ENCODE data around the gene PACSIN3.
A peak's percentile ranks its signal among the peaks of the same experiment; 100 is the strongest.

Gene PACSIN3
- total RNA-seq, result 0.13 to 6.0 (median 2.8) reads per million in 9 experiments

DNA sequence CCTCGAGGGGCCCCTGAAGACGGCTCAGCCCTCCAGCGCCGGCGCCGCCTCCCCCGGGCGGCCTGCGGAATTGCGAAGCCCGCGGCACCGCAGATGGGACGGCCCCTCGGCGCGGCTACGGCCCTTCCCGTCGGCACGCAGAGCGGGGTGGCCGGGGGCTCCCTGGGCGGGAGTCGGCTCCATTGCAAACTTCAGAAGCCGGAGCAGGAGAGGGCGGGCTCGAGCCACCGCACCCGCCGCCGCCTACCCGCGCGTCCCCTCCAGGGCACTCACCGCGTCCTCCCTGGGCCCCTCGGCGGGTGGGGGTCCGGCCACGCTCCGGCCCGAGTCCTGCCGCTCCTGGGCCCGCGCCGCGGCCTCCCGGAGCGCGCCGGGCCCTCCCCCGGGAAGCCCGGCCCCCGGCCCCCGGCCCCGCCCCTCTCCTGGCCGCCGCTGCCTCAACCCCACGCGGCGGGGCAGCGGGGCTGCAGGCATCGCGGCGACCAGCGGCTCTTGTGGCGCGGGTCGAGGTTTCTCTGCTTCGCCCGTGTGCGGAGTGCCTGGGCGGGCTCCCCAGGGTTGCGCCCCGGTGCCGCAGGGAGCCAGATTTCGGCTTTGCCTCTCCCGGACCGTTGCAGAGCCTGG is at the start of gene PACSIN3:
PACSIN3 (minus strand) TSS at position 359 of the 624 bp plus-strand sequence. CDS start 3,707 bp downstream, outside the sequence.
- H3K27ac Mint-ChIP-seq, result no peak within 1 kb of the TSS
- H3K4me3 Mint-ChIP-seq, result peak within 1 kb of the TSS; percentile 74 to 77
- no peaks in the 10 kb centered on the region for H3K9me3 Mint-ChIP-seq
- ATAC-seq (replicated peaks), result peak; percentile 74
- peaks cover 4% of the 10 kb centered on the region in 2 donors for H3K4me1 Mint-ChIP-seq (ENCODE audit: low read depth in 2 of 2)
- peaks cover 7% of the 10 kb centered on the region for H3K36me3 Mint-ChIP-seq (ENCODE audit: insufficient read depth)
- H3K27me3 Mint-ChIP-seq, result peaks cover 23 to 52% of the 10 kb centered on the region in 2 donors
- DNase-seq, result peak in 1 of 3 experiments; percentile 21

DNA sequence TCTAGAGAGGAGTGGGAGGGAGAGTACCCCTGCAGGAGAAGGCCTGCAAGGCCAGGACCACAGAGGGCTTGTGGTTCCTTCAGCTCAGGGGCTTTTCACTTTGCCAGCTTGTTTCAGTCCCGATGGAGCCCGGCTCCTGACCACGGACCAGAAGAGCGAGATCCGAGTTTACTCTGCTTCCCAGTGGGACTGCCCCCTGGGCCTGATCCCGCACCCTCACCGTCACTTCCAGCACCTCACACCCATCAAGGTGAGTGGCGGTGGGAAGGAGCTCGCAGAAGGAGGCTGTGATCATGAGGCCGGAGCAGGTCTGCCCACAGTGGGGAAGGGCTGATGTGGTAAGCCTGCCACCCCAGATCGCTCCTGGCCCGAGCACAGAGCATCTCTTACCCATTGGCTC is 48.9 kb upstream of the PACSIN3 start:
- H3K36me3 Mint-ChIP-seq (ENCODE audit: insufficient read depth), result peaks cover 32% of the 10 kb centered on the region
- no peaks in the 10 kb centered on the region for H3K27me3 Mint-ChIP-seq
- peaks cover 6 to 8% of the 10 kb centered on the region in 2 donors for H3K4me1 Mint-ChIP-seq (ENCODE audit: low read depth in 2 of 2)
- peak overlapping the region in 1 of 2 donors; percentile 17 for H3K4me3 Mint-ChIP-seq
- H3K27ac Mint-ChIP-seq, result peak overlapping the region; percentile 76 to 82
- ATAC-seq (replicated peaks) (no peak), DNase-seq (no peak)
- no peaks in the 10 kb centered on the region for H3K9me3 Mint-ChIP-seq

DNA sequence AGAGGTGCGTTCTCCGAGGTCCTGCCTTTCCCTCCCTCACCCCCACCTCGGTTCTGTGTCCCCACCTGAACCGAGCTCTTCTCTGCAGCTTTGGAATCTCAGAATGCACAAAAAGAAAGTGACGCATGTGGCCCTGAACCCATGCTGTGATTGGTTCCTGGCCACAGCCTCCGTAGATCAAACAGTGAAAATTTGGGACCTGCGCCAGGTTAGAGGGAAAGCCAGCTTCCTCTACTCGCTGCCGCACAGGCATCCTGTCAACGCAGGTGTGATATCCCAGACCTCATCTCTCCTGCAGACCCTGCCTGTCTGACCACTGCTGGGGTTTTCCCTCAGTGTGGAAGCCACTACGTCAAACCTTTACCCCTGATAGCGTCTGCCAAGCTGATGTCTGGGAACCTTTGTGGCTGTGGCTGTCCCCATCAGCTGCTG is 48.5 kb upstream of the PACSIN3 start:
- Mint-ChIP-seq H3K9me3 (no peaks in the 10 kb centered on the region), H3K27ac (peak overlapping the region; percentile 76 to 82), H3K4me3 (peak overlapping the region in 1 of 2 donors; percentile 17), H3K27me3 (no peaks in the 10 kb centered on the region), H3K4me1 (ENCODE audit: low read depth in 2 of 2) (peaks cover 6 to 8% of the 10 kb centered on the region in 2 donors), H3K36me3 (ENCODE audit: insufficient read depth) (peaks cover 28% of the 10 kb centered on the region)
- ATAC-seq (replicated peaks) (peak; percentile 95), DNase-seq (peak; percentile 39 to 44 (median 39))

DNA sequence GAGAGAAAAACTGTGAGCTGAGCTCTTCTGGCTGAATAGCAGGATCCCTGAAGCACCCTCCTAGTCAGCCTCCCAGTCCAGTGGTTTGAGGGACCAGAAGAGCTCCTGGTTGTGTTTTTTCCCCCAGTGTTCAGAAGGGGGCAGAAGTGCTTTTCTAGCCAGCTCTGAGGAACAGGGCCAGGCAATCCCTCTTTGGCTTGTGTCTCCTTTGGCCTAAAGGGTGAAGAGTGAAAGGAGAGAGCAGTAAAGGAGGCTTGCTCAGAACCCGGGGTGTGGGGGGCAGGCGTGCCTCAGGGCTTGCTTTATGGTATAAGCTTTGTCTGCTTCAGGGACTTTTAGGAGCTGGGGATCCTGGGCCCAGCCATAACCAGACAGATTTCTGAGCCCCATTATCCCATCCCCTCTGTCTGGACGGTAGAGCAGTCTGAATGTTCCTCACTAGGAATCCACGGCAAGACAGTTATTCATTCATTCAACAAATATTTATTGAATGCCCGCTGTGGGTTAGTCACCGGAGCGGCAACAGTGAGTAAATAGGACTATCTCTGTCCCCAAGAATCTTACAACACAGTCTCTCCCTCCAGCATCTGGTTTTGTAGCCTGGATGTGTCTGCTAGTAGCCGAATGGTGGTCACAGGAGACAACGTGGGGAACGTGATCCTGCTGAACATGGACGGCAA is 47.9 kb upstream of the PACSIN3 start:
- Mint-ChIP-seq H3K27me3 (no peaks in the 10 kb centered on the region), H3K4me1 (ENCODE audit: low read depth in 2 of 2) (peaks cover 6 to 8% of the 10 kb centered on the region in 2 donors), H3K27ac (peak overlapping the region; percentile 76 to 82), H3K9me3 (no peaks in the 10 kb centered on the region), H3K36me3 (ENCODE audit: insufficient read depth) (peaks cover 23% of the 10 kb centered on the region), H3K4me3 (peak overlapping the region in 1 of 2 donors; percentile 17)
- ATAC-seq (replicated peaks) (no peak), DNase-seq (no peak)

DNA sequence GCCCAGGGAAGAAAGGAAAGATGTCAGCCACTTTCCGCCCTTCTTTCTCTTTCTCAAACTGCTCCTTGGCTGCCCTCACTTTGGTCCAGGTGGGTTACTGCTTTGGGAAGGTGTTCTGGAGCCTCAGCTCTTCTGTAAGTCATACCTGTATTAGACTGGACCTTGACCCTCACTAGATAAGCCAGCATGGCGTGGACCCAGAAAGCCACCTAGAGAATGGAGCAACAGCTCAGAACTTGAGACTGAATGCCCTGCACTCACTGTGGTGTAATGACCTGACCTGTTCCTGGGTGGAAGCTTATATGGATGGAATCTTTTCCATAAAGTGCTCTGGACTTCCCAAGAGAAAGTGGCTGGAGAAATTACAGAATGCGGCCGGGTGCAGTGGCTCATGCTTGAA is 46.8 kb upstream of the PACSIN3 start:
- Mint-ChIP-seq H3K27me3 (no peaks in the 10 kb centered on the region), H3K27ac (no peak overlapping the region), H3K36me3 (ENCODE audit: insufficient read depth) (peaks cover 23% of the 10 kb centered on the region), H3K4me1 (ENCODE audit: low read depth in 2 of 2) (peaks cover 6 to 8% of the 10 kb centered on the region in 2 donors), H3K4me3 (no peak overlapping the region), H3K9me3 (no peaks in the 10 kb centered on the region)
- DNase-seq (no peak), ATAC-seq (replicated peaks) (no peak)

DNA sequence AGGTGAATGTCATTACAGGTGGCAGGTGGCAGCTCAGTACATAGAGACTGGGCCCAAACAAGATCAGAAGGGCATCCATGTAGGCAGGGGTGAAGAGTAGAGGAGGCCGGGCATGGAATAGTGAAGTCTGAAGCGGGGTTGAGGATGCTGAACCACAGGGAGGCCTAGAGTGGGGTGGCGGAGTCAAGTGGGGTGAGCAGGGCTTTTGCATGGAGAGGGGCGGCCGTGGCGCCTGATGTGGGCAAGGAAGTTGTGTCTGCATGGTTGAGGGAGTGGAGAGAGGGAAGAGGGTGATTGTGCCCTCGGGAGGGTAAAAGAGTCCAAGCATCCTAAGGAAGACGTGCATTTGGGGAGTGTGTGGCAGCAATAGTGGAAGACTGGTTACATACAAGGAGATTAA is 42.9 kb upstream of the PACSIN3 start:
- Mint-ChIP-seq H3K27ac (no peak overlapping the region), H3K36me3 (ENCODE audit: insufficient read depth) (peaks cover 31% of the 10 kb centered on the region), H3K4me3 (no peak overlapping the region), H3K4me1 (ENCODE audit: low read depth in 2 of 2) (peaks cover 3 to 4% of the 10 kb centered on the region in 2 donors), H3K9me3 (no peaks in the 10 kb centered on the region), H3K27me3 (no peaks in the 10 kb centered on the region)
- DNase-seq (no peak), ATAC-seq (replicated peaks) (no peak)

DNA sequence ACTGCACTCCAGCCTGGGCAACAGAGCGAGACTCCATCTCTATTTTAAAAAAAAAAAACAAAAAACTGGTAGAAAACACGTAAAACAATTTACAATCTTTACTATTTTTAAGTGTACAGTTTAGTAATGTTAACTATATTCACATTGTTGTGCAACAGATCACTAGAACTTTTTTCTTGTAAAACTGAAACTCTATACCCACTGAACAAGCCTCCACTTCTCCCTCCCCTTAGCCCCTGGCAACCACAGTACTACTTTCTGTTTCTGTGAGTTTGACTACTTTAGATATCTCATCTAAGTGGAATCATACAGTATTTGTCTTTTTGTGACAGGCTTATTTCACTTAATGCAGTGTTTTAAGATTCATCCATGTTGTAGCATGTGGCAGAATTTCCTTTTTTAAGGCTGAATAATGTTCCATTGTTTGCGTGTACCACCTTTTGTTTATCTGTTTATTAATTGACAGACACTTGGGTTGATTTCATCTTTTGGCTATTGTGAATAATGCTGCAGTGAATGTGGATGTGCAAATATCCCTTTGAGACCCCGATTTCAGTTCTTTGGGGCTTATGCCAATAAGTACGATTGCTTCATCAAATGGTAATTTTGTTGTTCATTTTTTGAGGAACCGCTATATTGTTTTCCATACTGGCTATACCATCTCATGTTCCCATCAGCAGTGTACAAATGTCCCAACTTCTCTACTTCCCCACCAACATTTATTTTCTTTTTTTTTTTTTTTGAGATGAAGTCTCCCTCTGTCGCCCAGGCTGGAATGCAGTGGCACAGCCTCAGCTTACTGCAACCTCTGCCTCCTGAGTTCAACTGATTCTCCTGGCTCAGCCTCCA is 39.5 kb upstream of the PACSIN3 start:
- Mint-ChIP-seq H3K4me1 (ENCODE audit: low read depth in 2 of 2) (peaks cover 3 to 4% of the 10 kb centered on the region in 2 donors), H3K4me3 (peak overlapping the region in 1 of 2 donors; percentile 15), H3K9me3 (no peaks in the 10 kb centered on the region), H3K27me3 (no peaks in the 10 kb centered on the region), H3K36me3 (ENCODE audit: insufficient read depth) (peaks cover 48% of the 10 kb centered on the region), H3K27ac (peak overlapping the region; percentile 74 to 78)
- ATAC-seq (replicated peaks), result peak; percentile 48
- no peak for DNase-seq

DNA sequence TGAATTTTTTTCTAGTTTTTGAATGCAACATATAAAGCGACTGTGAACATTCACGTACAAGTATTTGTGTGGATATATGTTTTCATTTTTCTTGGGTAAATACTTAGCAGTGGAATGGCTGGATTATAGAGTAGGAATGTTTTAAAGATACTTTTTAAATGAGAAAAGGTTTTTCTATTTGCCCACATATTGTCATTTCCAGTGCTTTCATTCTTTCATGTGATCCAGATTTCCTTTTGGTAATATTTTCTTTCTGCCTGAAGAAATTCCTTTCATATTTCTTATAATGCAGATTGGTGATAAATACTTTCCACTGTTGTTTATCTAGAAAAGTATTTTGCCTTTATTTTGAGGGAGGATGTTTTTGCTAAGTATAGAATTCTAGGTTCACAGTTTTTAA is 36.5 kb upstream of the PACSIN3 start:
- Mint-ChIP-seq H3K36me3 (ENCODE audit: insufficient read depth) (peaks cover 53% of the 10 kb centered on the region), H3K27ac (no peak overlapping the region), H3K9me3 (no peaks in the 10 kb centered on the region), H3K4me3 (no peak overlapping the region), H3K27me3 (no peaks in the 10 kb centered on the region), H3K4me1 (ENCODE audit: low read depth in 2 of 2) (peaks cover 11 to 19% of the 10 kb centered on the region in 2 donors)
- no peak for DNase-seq
- no peak for ATAC-seq (replicated peaks)

DNA sequence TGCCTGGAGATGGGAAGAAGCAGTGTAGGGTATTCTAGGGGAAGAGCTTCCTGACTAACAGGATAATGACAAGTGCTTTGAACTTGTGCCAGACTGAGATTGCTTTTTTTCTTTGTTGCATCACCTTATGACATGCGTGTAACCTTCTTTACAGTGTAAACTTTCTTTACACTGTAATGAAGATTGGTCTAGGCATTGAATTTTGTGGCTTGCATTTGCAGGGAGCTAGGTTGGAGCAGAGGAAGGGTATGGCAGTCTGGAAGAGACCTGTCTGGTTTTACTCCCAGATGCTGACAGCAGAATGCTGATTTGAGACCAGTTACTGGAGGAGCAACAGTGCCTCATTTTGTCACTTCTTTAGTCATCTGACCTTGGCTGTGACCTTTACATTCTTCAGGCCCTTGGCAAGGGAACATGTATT is 34.2 kb upstream of the PACSIN3 start:
- Mint-ChIP-seq H3K27me3 (no peaks in the 10 kb centered on the region), H3K36me3 (ENCODE audit: insufficient read depth) (peaks cover 40% of the 10 kb centered on the region), H3K4me1 (ENCODE audit: low read depth in 2 of 2) (peaks cover 24 to 29% of the 10 kb centered on the region in 2 donors), H3K9me3 (no peaks in the 10 kb centered on the region), H3K27ac (peak overlapping the region in 1 of 2 donors; percentile 9), H3K4me3 (no peak overlapping the region)
- ATAC-seq (replicated peaks) (no peak), DNase-seq (no peak)

DNA sequence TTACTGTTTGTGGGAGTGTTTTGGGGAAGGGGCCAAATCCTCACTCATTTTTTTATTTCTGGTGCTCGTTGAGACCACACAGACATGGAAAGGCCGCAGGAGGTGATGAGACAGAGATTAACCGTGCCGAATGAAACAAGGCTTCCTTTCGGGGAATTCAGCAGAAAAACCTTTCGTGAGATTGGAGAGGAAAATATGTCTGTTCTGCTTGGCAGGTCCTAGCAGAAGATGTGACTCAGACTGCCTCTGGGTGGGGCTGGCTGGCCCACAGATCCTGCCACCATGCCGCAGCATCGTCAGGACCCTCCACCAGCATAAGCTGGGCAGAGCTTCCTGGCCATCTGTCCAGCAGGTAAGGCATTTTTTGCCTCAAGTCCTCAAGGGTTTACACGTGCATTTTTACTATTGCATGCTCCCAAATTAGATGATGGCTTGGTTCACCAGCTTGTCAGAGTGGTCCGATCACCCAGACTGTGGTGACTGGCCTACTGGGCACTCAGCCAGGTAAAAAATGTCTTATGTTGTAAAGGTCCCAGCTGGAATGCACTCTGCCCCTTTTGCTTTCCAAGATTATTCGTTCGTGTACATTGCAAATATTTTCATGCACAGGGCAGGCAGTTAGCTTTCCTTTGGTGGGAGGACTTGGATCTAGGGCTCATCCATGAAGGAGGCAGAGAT is 30.0 kb upstream of the PACSIN3 start:
- Mint-ChIP-seq H3K27me3 (no peaks in the 10 kb centered on the region), H3K4me1 (ENCODE audit: low read depth in 2 of 2) (peaks cover 34 to 45% of the 10 kb centered on the region in 2 donors), H3K36me3 (ENCODE audit: insufficient read depth) (peaks cover 29% of the 10 kb centered on the region), H3K27ac (peak overlapping the region; percentile 96 to 98), H3K4me3 (peak overlapping the region; percentile 98 to 99), H3K9me3 (no peaks in the 10 kb centered on the region)
- no peak for ATAC-seq (replicated peaks)
- DNase-seq, result peak in 1 of 3 experiments; percentile 10

DNA sequence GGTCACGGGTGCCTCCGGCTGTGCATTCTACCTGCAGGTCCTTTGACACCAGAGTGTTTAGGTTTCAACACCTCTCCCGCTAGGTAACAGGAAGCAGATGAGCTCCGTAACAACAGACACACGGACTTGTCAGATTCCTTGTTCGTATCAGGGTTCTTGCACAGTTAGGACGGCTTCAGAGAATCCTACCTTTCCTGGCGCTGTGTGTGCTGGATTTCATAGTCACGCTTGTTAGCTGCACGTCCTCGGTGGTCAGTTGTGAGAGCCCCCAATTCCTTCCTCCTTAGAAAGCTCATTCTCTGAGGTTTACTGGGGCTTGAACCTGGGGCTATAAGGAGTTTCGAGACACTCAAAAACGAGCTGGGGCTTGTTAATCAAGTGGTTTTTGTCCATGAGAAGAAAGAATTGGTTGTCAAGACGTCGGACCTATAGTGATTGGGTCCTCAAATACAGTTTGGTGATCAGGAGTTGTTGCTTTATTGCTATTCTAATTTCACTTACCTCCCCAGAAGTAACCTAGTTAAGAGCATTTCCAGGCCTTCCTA is 29.2 kb upstream of the PACSIN3 start:
- Mint-ChIP-seq H3K4me3 (peak overlapping the region; percentile 98 to 99), H3K27me3 (no peaks in the 10 kb centered on the region), H3K36me3 (ENCODE audit: insufficient read depth) (peaks cover 29% of the 10 kb centered on the region), H3K9me3 (no peaks in the 10 kb centered on the region), H3K4me1 (ENCODE audit: low read depth in 2 of 2) (peaks cover 34 to 44% of the 10 kb centered on the region in 2 donors), H3K27ac (peak overlapping the region; percentile 96 to 98)
- DNase-seq (no peak), ATAC-seq (replicated peaks) (no peak)

DNA sequence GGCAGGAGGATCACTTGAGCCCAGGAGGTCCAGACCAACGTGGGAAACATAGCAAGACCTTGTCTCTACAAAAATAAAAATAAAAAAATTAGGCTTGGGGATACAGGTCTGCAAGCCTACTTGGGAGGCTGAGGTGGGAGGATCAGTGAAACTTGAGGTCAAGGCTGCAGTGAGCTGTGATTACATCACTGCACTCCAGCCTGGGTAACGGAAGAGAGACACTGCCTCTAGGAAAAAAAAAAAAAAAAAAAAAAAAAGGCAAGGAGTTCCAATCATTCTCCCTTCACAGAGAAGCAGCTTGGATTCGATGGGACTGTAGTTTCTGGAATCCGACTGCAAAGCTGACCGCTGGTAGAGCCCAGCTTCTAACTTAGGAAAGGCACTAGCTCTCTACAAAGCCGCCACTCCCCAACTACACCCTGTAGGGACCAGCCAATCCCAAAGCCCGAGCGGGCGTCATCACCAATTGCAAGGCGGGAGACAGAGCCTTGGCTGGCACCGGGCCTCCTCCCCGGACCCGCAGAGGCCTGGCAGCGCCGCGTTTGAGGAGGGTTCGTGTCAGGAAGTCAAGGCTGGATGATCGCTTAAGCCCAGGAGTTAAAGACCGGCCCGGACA is 27.8 kb upstream of the PACSIN3 start:
- Mint-ChIP-seq H3K4me1 (ENCODE audit: low read depth in 2 of 2) (peaks cover 34 to 39% of the 10 kb centered on the region in 2 donors), H3K9me3 (no peaks in the 10 kb centered on the region), H3K36me3 (ENCODE audit: insufficient read depth) (peaks cover 20% of the 10 kb centered on the region), H3K4me3 (peak overlapping the region; percentile 98 to 99), H3K27ac (peak overlapping the region; percentile 96 to 98), H3K27me3 (no peaks in the 10 kb centered on the region)
- peak; percentile 79 for ATAC-seq (replicated peaks)
- peak; percentile 73 to 78 (median 77) for DNase-seq

All from effector memory CD8-positive, alpha-beta T cell (primary cell).